GM18505 (cell line): Measurements from ENCODE around the gene CSAD.

Experiments used
- ATAC-seq: cut with Tn5 transposase; IDR thresholded peaks from one replicate; pipeline ENCODE4 v1.9.1; 2021; ENCODE audit not compliant: unreplicated experiment
- POLR2A ChIP-seq: IDR thresholded peaks from 4 replicates; pipeline ENCODE4 v1.6.1; 2011; ENCODE audit warnings: borderline replicate concordance; ENCODE audit not compliant: insufficient read depth, insufficient read length; ENCODE audit errors: extremely low read depth

The CSAD gene, protein sequence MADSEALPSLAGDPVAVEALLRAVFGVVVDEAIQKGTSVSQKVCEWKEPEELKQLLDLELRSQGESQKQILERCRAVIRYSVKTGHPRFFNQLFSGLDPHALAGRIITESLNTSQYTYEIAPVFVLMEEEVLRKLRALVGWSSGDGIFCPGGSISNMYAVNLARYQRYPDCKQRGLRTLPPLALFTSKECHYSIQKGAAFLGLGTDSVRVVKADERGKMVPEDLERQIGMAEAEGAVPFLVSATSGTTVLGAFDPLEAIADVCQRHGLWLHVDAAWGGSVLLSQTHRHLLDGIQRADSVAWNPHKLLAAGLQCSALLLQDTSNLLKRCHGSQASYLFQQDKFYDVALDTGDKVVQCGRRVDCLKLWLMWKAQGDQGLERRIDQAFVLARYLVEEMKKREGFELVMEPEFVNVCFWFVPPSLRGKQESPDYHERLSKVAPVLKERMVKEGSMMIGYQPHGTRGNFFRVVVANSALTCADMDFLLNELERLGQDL

DNA sequence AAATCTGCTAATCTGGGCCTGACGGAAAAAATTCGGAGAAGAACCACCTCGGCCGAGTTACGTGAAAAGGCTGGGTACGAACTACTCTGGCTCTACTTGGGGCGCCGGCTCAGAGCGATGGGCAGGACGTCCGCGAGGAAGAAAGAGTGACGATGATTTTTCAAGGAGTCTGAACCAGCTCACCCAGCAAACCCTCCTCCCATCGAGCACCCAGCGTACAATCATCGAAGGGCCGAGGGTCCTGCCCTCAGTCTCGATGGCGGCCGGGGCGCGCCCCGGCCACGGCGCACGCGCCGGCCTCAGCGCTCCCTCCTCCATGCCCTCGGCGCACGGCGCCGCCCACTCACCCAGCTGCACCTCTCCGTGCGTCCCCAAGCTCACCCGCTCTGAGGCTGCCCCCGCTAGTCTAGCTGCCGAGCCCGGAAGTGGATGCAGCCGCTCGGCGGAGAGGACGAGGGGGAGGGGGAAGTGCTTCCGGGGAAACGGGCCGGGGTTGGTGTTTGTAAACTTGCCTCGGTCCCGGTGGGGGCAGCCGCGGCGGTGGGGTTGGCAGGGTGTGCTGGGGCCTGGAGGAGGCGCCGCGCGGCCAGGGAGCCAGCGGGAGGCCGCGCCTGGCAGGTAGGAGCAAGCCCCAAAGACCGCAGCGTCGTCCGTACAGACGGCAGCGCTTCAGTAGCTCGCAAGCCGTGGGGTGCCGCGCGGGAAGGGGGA, at the start of gene CSAD, which contains the start of gene ZNF740:
CSAD (minus strand) TSS at position 706 of the 711 bp plus-strand sequence. CDS start 7,455 bp downstream, outside the sequence.
ZNF740 (plus strand) TSS at position 503 of the 711 bp plus-strand sequence. CDS start 1,262 bp downstream, outside the sequence.
- ATAC-seq, result peak; percentile 88
- peak; percentile 90 for TF ChIP-seq POLR2A

DNA sequence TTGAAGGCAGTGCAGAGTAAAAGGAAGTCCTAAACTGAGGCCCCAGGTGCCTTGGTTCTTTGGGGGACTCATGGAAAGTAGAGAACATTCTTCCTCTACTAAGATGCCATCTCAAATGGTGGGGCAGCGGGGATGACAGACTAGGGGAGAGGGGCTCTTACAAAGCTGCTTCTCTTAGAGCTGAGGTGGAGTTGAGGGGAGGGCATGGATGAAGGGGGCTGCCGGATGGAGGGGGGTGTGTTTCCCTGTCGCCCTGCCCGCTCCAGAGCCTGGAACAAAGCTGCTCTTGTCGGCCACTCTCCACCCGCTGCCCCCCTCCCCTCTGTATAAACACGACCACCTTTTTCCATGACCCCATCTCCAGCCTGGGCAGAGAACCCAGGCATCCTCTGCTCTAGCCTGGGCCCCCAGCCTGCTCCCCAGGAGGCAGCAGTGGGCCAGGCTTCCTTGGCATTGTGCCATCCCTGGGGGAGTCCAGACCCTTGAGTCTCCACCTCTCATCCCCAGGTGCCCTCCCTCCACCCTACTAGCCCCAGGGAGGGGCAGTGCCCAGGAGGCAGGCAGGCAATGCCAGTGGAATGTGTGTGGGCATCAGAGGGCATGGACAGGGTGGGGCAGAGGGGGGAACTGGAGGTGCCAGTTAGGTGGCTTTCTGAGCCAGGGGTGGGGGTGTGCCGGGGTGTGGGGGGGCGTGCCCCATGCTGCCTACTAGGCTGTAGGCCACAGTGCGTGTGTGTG, 49.6 kb upstream of the CSAD start:
- ATAC-seq, result no peak
- TF ChIP-seq POLR2A, result no peak

DNA sequence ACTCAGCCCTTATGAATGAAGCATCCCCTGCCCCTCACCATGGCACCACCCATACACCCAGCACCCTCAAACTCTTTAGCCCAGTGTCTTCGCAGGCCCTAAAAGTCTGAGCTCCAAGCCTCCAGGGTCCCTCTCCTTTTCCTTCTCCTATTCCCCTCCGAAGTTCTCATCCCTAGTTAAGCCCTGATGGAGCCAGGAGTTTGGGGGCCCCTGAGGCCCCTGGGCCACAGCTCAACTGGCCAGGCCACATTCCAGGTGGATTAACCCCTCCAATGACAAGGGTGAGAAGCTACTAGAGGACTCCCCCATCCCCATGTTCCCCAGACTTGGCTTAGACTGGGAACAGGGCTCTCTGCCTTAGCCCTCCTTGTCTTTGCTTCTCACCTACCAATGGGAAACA, 48.7 kb upstream of the CSAD start:
- ATAC-seq, result no peak

DNA sequence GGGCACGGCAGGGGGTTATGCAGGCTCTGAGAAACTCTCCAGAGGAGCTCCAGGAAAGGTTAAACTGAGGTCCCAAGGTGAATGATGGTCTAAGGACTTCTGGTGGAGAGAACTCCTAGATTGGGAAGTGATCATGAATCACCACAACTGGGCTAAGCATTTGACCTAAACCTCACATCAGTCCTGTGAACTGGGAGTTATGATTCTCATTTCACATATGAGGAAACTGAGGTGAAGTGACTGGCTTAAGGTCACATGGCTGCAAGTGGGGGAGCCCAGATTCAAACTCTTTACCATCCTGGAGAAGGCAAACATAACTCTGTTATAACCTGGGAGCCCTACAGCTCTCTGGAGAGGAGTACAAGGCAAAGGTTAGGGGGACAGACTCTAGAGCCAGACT, 47.1 kb upstream of the CSAD start:
- no peak for ATAC-seq
- no peak for TF ChIP-seq POLR2A

More for the DNA sequence above, 48.7 kb upstream of the CSAD start:
- TF ChIP-seq POLR2A, result no peak

DNA sequence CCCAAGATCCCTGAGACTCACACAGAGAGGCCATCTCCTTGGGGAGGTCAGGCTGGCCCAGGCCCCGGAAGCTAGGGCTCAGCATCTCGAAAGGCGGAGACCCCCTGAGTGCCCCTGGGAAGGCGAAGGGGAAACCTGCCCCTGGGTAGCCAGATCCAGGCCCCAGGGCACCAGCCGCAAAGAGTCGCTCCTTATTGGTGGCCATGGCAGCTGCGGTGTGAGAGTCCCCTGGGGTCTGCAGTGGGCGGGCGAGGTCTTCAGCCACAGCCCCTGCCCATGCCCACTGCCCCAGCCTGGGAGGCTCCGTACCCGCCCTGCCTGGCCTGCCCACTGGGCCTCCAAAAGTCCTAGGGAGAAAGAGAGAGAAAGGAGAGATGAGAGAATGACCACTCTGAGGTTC, 46.6 kb upstream of the CSAD start:
- no peak for ATAC-seq
- no peak for TF ChIP-seq POLR2A

DNA sequence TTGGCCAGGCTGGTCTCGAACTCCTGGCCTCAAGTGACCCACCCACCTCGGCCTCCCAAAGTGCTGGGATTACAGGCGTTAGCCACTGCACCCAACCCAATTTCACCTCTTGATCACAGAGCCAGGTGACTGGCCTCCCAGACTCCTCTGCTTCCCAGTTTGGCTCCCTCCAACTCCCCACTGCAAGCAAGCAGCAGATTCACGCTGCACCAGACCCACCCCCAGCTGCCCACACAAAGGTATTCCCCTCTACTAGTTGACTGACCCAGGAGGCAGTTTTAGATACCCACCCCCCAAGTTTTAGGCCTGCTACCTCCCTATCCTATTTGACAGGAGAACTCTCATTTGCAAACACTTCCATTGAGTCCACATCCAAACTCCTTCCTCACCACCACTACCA, 46.1 kb upstream of the CSAD start:
- no peak for TF ChIP-seq POLR2A
- ATAC-seq, result no peak

DNA sequence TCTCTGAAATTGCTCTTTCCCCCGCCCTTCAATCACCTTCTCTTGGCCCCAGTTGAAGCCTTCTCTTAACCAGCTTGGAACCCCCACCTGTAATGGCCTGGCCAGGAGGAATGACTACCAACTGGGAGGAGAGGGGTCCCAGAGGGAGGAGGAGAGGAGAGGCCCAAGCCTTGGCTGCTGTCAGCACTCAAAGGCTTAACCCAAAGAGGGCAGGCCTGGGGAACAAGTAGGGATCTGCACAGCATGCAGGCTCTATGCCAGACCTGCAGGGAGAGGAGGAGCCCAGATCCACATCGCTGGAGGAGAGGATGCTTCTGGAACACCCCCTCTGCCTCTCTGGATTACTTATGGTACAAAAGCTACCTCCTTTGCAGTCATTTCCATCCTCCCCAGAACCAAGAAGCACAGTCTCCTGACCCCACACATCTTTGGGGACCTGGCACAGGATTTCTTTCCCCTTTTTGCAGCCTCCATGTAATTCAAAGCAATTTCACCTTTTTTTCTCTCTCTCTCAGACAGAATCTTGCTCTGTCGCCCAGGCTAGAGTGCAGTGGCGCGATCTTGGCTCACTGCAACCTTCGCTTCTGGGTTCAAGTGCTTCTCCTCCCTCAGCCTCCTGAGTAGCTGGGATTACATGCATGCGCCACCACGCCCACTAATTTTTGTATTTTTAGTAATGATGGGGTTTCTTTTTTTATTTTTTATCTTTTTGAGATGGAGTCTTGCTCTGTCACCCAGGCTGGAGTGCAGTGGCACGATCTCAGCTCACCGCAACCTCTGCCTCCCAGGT, 45.1 kb upstream of the CSAD start:
- TF ChIP-seq POLR2A, result no peak
- ATAC-seq, result no peak

DNA sequence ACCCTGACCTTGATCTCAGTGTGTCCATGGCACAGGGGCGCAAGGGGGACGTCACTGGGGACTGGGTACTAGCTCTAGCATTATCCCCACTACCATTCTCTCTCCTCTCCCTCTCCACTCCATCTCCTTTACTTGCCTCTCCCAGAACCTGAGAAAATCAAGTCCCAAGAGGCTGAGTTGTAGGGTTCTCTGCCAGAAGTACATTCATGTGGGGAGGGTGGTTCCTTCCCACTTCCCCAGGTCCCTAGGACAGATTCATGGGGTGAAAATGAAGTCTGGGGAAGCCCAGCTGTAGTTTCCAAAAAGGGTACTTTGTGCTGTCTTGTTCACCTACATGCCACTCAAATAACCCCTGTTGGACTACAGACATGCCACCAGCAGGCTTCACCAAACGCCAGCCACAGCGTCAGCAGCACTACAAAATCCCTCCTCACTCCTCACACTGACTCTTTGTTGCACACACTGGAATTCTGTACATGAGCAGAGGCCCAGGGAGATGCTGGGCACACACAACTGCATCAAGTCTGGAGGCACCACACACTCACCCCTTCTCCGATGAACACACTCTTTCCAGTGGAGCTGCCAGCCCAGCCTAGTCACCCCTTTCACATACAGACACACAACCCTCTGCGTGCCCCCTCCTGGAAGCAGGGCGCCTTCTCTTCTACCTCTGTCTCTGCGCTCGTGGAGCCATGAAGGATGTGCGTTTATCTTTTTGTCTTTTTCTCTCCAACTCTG, 44.3 kb upstream of the CSAD start:
- no peak for TF ChIP-seq POLR2A
- no peak for ATAC-seq

DNA sequence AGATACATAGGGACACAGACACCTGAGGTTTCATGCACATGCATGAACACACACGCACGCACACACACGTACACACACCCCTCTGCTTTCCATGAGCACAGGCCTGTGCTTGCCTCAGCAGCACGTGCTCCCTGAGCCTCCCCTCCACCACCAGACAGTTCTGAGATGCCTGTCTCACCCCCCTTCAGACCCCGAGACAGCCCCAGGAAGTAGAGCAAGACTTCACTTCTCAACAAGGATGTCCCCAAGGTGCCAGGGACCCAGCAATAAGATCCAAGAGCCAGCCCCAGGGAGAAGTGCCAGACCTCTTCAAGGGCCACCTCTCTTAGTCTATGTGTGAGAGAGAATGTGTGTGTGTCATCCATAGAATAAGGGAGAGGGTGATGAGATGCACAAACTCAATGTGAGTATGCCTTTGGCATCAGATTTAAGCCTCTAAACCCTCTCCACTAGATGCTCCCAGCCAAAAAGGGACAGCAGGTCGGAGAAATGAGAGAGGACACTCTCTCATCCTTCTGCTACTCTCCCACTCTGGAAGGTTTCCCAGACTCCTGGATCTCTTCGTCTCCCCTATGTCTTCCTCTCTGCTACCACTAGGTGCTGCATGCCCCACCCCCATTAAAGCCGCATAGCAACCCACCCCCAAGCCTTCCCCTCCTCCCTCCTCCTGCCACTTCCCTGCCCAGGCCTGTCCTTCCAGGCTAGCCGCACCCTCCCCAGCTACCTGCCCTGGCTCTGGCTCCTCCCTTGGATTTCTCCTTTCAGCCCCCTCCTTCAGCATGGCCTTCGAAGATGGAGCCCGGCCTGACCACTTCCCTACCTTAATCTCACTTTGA, 43.6 kb upstream of the CSAD start:
- ATAC-seq, result no peak
- no peak for TF ChIP-seq POLR2A

DNA sequence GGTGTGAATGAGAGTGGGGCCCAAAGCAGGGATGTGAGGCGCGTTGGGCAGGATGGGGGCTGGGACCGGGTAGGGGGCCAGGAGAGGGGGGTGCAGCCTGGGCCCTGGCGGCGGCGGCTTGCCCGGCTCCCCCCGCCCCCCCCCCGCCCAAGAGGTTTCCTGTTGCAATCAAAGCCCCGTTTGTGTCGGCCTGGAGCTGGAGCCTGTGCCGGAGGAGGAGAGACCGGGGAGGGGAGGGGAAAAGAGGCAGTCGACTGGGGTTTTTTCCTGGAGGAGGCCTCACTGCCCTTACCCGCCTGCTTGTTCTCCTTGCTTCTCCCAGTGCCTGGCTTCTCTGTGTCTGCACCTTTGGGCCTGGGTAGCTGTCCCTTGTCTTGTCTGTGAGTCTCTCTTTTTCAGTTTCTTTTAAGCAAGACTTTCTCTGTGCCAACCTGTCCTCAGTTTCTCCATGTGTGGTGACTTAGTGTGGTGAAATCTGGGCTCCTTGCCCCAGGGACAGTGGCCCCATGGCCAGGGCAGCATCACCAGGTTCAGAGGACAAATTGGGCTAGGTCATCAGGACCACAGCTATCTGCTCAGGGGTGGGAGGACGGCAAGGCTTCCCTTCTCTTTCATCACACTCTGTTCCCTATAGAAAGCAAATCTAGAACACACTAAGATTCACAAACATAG, 42.8 kb upstream of the CSAD start:
- no peak for ATAC-seq
- TF ChIP-seq POLR2A, result no peak
